Fibroblast of skin of left biceps (primary cell): ENCODE data around the gene MCEMP1.

Source experiments
- DNase-seq, 2 experiments: peaks; one replicate each; pipeline ENCODE4 v3.0.0-alpha.2; 2013; ENCODE audit warnings: low read depth in 2 of 2

The MCEMP1 gene, protein sequence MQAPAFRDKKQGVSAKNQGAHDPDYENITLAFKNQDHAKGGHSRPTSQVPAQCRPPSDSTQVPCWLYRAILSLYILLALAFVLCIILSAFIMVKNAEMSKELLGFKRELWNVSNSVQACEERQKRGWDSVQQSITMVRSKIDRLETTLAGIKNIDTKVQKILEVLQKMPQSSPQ

DNA sequence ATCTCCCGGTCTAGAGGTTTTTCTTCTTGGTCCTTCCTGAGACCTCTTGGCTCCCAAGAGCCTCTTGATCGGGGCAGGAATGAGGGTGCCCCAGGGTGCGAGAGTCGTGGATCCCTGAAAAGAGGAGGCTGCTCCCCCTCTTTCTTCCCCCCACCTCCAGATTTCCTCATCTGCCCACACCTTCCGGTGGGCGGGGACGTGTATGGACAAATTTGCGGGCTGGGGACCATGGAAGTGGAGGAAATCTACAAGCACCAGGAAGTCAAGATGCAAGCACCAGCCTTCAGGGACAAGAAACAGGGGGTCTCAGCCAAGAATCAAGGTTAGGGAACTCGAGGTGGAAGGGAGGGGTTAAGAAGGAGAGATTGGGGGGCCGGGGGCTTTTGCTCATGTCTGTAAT, at the start of gene MCEMP1:
MCEMP1 (plus strand) TSS at position 237 of the 400 bp plus-strand sequence; CDS start at position 268, 31 bp downstream.
- DNase-seq, result no peak

DNA sequence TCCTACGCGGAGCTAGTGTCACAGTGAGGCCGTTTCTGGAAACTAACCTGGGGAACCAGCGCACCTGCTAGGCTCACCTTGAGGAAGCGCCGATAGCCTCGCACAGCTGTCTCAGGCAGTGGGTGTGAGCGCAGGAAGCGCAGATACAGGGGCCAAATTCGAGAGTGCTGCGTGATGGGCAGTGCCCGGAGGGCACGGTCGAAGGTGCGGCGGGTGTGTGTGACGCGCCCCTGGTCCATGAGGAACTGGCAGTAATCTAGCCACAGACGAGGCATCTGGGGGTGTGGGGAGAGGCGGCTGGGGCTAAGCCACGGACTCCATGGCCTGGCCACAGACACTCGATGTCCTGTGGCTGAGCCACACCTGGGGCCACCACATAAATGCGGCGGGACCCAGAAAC, 49.7 kb upstream of the MCEMP1 start:
- DNase-seq, result no peak

DNA sequence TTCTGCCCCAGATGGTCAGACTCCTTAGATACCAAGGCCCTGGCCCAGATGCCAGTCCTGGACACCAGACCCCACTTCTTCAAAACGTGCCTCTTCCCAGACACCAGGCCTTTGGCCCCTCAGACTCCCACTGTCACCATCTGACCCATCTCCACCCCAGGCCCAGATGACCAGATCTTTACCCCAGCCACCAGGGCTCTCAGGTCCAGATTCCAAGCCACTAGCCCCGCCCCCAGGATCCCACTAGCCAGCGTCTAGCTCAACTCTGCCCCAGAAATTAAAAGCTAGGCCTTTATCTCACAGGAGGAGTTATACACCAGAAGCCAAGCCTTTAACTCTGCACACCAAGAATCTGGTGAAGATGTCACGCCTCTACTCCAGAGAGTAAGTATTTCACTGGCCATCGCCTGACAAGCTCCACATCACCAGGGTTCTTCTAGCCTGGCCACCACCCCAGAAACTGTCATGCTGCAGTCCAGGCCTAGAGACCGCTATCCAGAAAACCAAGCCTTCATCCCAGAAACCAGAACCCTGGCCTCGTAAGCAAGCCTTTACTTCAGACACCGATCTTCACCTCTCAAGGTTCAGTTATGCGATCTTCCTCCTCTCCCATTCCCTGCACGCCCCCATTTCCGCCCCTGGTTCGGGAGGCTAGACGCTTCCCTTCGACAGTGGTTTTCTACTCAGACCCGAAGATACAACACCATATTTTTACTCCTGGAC, 48.1 kb upstream of the MCEMP1 start:
- DNase-seq, result no peak

DNA sequence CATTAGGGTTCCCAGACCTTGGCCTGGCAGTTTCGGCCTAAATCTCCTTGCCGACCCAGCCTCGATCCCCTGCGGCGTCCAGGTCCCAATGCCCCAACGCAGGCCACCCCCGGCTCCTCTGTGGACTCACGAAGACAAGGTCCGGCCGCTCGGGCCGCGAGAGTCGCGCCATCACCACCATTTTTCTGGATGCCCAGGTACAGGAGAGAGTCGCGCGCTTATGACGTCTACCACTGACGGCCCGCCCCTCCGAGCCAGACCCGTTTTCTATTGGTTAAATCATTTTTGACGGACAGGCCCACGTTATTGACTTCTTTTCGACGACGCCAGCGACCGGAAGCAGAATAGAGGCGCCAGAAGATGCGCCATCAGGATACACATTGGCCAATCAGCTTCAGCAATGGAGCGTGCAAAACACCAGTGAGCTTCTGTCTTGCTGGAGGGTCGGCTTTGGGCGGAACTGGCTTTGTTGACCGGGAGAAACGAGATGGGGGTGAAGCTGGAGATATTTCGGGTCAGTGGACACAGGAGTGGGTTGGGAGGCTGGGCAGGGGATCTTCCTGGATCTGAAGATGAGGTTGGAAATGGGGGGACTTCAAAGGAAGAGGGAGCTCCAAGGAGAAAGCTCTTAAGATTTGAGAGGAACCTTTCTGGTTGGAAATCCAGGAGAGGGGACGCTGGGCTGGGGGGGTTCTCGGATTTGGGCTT, 47.4 kb upstream of the MCEMP1 start, which contains the start of the genes PET100 and XAB2:
PET100 (plus strand) TSS at position 447 of the 708 bp plus-strand sequence; CDS start at position 488, 41 bp downstream.
XAB2 (minus strand) TSS at position 199 of the 708 bp plus-strand sequence; CDS start at position 181, 18 bp downstream.
- DNase-seq, result peak; percentile 96 to 97

DNA sequence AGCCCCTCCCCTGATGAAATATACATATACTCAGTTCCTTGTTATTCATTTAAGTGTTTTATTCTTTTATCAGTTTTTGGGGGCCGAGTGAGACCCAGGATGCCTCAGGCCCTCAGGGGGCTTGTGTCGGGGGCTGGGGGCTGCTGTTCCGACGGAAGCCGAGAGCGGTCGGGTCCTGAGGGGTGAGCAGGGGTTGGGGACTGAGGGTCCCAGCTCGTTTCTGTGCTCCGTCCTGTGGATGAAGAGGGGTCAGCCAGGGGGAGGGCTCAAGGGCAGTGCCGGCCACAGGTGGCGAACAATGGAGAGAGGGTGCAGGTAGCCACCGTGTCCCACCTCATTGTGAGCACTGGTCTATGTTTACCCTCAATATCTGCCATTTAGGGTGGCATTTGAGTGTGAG, 45.3 kb upstream of the MCEMP1 start:
- DNase-seq, result no peak

DNA sequence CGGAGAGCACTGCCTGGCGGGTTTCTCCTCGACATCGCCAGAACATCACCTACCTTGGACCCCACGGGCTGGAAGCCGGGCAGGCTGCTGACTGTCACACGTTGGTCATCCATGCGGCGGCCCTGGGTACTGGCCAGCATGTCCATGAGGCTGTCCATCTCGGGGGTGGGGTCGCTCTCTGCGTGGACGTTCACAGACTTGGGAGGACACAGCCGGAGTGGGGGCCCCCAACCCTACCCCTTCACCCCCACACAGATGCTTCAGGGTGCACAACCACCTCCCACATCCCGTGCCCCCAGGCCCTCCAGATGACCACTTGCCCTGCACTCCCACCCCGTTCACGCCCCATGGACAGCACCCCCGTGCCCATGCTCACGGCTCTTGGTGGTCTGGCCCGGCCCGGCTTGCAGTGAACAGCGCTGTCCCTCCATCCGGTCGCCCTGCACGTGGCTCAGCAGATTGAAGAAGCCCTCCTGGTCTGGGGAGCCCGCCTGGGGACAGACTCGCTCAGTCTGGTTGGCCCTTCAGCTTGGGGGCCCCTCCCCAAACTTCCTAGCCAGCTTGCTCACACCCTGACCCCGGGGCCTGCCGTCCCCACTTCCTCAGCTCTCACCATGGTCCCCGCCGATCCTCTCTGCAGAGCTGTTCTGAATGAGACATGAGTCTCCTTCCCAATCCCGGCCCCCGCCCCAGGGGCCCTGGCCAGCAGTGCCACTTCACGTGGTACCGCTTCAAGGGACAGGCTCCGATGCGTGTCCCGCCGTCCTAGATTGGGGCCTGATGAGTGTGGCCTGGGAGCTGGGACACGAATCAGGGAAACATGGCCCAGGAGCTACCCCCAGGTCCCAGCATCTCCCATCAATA, 44.3 kb upstream of the MCEMP1 start:
- DNase-seq, result no peak

DNA sequence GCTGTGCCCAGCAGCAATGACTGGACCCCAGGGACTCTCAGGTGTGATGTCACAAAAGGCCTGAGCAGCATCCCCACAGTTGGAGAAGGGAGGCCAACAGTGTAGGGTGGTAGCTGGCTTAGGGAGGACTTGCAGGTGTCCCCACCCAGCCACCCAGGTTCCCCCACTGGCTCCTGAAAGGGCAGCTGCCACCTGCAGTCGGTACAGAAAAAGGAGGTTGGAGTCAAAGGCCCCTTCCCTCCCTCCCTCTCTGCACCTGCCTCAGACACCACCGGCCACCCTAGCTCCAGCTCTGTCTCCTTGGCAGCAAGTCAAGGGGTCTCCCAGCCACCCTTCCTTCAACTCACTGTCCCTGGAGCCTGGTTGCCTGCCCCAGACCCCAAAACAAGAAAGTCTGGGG, 43.2 kb upstream of the MCEMP1 start, which contains the start of gene PCP2:
PCP2 (minus strand) TSS at position 22 of the 400 bp plus-strand sequence. CDS start 262 bp downstream, outside the sequence.
- no peak for DNase-seq

DNA sequence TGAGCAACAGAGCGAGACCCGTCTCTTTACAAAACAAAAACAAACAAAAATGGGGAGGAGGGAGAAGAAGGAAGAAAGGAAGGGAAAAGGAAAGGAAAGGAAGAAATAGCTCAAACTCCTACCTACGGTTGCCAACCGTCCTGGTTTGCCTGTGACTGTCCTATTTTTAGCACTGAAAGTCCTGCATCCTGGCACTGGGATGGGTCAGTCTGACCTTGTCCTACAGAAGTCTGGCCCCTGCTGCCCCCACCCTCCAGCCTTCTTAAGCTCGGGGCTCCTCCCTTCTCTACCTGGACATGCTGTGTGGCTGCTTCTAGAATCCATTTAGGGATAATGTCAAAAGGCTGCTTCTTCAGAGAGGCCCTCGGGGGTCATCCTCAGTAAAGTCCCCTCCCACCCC, 41.2 kb upstream of the MCEMP1 start:
- no peak for DNase-seq

DNA sequence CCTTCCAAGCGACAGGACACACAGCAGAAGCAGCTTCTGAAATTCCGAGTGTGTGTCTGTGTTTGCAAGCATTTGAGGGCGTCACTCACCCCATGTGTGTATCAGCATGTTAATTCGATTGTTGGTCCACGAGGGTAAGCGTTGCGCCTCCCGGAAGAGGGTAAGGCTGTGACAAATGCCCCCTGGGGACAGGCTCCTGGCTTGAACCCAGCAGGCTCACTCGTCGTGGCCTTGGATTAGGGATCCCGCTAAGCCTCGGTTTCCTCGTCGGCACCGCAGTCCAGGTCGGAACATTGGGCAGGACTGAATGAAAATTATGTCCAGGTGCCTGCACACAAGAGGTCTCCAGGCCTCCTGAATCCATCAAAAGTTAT, 40.6 kb upstream of the MCEMP1 start:
- DNase-seq, result no peak

DNA sequence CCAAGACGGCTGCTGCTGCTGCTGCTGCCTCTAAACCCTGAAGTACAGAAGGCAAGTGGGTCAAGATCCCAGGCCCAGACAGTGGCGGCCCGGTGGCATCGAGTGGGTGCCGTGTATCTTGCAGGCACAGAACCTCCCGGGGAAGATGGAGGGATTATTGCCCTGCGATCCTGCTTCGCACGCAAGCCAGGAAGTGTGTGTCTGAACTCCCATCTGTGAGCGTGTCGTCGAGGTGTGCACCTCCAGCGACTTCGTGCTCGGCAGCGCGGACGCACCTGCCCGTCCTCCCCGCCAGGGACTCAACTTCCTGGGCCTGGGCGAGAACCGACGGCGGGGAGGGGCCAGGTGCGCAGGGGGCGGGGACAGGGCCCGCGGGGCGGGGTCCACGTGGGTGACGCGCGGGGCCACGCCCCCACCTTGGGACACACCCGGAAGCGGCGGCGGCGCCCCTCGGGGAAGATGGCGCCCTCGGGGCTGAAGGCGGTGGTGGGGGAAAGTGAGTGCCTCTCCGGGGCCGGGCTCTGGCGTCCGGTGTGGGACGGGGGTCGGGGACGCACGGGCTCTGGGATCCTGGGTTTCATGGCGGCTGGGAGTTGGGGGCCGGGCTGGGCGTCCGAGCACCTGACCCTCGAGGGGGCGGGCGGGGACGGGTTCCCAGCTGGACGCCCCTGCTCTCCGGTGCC, 40.1 kb upstream of the MCEMP1 start, which contains the start of gene STXBP2:
STXBP2 (plus strand) TSS at position 420 of the 683 bp plus-strand sequence; CDS start at position 460, 40 bp downstream.
- no peak for DNase-seq

DNA sequence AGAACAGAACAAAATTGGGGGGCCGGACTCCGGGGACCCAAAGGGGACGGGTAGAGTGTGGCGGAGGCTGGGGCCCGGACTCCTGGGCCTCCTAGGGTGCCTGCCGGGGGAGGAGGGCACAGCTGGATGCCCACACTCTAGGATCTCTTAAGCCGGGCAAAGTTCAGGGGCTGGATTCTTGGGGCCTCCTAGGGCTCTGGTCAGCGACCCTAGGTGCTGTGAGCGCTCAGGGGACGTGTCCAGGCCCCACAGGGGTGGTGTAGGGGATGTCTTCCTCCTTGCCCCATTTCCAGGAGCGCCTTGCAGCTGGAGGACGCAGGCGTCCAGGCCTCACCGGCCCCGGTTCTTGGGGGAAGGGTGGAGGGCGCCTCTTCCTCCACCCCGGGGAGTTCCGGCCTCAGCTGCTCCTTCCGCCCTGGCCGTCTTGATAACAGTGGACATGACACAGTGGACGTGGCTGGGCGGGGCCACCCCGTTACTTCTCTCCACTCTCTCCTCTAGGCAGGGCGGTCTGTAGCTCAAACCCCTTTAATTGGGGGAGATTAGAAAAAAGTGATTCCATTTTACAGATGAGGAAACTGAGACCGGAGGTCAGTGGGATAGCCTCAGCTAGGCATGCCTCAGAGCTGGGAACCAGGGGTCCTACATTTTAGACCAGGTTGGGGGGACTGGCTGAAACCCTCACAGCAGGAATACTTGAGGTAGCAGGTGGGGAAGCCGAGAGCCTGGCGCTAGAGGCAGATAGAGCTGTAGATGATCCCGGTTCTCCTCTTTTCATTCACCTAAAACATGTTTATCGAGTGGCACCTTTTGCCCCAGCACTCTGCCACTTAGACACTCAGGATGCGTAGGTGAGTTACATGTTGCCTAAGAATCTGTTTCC, 39.3 kb upstream of the MCEMP1 start:
- DNase-seq, result no peak

DNA sequence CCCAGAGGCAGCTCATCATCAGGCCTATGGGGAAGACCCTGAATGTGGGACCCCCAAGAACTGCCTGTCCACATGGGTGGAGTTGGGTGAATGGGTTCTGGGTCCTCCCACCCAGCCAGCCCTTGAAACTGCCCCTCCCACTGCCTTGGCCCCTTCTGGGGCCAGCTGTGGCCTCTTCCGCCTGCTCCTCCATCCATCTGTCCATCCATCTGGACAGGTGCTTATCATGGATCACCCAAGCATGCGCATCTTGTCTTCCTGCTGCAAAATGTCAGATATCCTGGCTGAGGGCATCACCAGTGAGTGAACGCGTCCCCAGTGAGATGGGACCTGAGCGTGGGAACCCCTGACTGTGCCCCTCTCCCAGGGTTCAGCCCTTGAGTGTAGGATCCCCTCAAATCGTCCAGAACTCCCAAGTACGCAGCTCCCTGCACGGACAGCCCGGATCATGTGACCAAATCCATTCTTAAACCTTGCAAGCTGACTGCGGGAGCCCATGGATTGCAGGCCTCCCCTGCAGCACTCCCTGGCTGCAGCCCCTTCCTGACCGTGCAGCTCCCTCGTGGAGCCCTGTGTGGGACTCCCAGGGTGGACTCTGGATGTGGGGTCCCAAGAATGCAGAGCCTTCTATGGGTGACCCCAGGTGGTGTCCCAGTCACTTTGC, 38.0 kb upstream of the MCEMP1 start:
- DNase-seq, result no peak

DNA sequence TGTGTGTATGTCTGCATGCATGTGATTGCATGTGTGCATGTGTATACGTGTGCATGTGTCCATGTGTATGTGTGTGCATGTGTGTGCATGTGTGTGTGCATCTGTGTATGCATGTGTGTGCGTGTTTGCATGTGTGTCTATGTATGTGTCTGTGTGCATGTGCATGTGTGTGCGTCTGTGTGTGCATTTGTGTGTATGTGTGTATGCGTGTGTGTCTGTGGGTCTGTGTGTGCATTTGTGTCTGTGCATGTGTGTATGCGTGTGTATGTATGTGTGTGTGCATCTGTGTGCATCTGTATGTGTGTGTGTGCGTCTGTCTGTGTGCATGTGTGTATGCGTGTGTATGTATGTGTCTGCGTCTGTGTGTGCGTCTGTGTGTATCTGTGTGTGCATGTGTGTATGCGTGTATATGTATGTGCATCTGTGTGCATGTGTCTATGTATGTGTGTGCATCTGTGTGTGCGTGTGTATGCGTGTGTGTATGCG, 37.0 kb upstream of the MCEMP1 start:
- DNase-seq, result no peak

DNA sequence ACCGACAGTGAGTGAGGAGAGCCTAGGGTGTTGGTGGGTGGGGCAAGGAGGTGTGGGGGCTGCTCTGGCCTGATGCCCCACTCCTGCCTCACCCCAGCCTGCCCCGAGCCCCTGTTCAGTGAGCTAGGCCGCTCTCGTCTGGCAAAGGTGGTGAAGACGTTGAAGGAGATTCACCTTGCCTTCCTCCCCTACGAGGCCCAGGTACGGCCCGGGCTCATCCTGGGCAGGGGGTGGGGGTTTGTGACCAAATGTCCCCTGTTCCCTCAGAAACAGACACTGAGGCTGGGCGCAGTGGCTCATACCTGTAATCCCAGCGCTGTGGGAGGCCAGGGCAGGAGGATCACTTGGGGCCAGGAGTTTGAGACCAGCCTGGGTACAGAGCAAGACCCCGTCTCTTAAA, 36.1 kb upstream of the MCEMP1 start:
- DNase-seq, result no peak

DNA sequence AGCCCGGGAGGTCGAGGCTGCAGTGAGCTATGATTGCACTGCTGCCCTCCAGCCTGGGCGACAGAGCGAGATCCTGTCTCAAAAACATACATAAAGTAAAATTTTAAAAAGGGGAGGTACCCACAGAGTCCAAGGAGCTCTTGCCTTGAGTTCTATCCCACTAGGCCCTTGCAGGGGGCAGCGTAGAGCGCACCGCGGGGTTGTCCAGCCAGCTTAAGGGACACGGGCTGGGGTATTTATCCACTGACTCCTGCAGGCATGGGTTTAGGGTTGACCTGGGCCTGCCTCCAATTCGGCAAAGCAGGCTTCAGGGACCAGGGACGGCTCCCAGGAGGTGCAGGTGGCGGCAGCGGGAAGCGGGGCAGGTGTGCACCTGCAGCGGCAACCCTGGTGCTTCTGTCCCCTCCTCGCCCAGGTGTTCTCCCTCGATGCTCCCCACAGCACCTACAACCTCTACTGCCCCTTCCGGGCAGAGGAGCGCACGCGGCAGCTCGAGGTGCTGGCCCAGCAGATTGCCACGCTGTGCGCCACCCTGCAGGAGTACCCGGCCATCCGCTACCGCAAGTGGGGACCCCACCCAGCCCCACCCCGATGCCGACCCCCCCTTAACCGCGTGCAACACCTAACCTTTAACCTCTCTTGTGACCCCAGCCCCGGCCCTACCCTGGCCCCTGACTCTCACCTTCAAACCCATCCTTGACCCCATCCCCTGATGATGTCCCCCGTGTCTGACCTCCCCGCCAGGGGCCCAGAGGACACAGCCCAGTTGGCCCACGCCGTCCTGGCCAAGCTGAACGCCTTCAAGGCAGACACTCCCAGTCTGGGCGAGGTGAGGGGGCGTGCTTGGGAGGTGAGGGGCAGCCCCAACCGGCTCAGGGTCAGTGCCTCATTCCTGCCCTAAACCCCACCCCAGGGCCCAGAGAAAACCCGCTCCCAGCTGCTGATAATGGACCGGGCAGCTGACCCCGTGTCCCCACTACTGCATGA, 35.3 kb upstream of the MCEMP1 start:
- DNase-seq, result no peak

DNA sequence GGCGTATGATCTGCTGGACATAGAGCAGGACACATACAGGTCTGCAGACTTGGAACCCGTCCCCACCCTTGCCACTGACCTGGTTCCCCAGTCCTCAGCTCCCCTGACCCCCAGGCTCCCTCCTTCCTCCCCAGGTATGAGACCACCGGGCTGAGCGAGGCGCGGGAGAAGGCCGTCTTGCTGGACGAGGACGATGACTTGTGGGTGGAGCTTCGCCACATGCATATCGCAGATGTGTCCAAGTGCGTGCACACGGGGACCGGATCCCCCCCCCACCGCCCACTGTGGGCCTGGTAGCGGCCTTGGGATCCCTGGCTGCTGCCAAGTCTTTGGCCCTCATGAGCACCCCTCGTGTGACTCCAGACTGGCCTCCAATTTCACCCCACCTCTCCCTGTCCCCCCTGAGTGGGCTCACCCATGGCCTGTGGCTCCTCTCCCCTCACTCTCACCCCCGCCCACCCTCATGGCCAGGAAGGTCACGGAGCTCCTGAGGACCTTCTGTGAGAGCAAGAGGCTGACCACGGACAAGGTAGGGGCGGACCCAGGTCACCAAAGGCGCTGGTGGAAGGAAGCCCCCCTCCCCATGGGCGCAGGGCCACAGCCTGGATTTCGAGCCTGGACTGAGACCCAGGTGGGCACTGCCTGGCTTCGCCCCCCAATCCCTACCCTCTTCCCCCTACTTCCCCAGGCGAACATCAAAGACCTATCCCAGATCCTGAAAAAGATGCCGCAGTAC, 34.4 kb upstream of the MCEMP1 start:
- no peak for DNase-seq

DNA sequence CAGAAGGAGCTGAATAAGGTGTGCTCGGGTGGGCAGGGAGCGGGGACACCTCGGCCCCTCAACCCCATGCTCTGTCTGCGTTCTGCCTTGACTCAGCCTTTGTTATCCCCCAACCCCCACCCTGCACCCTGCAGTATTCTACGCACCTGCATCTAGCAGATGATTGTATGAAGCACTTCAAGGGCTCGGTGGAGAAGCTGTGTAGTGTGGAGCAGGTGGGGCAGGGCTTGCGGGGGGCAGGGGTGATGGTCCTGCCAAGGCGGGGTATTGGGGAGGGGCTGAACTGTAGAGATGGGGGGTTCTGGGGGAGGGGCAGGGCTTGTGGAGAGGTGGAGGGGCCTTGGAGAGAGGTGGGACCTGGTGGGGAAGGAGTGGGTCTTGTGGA, 33.9 kb upstream of the MCEMP1 start:
- no peak for DNase-seq
